CD4-positive, alpha-beta T cell treated with Interleukin-15 for 4 hours (primary cell): Measurements from ENCODE around the gene SDHD.
"Not testable (repeated sequence)": the region's sequence is repeated elsewhere in the genome, so short reads cannot be mapped to it uniquely, and the experiment has no call there.

ENCODE experiments used
- DNase-seq: peaks from one replicate; pipeline ENCODE4 v3.0.0-alpha.2; 2020; ENCODE audit warnings: low spot score

SDHD gene

DNA sequence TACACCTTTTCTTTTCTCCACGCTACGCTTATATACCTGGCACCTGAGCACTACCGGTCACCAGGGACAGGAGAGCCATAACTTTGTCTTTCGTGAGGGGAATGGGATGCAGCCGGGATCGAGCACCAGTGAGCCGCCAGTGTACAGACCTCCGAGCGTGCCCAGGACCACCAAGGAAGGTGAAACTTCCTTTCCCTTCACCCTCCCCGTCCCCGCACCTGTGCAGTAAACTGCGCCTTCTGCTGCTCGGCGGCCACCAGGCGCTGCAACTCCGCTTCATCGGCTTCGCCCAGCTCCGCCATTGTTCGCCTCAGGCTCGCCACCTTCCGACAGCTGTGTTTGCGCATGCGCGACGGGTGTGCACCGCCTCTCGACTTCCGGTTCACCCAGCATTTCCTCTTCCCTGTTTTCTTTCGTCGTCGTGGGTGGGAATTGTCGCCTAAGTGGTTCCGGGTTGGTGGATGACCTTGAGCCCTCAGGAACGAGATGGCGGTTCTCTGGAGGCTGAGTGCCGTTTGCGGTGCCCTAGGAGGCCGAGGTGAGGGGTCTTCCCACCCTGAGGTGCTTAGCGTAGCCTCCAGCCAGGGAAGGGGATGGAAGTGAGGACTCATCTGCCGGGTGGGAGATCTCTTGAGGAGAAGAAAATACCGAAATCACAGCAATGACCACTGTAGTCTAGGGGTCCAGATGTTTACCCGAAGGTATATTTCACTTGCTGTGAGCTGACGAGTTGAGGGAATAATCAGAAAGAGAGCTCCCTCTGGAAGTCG is at the start of gene SDHD, which contains the start of gene TIMM8B:
Gene SDHD (plus strand): TSS at position 452 of the 770 bp plus-strand sequence. CDS start 35 bp downstream, at position 487.
Gene TIMM8B (minus strand): TSS at position 335 of the 770 bp plus-strand sequence. CDS start 33 bp downstream, at position 302.
- DNase-seq: peak; percentile 97

DNA sequence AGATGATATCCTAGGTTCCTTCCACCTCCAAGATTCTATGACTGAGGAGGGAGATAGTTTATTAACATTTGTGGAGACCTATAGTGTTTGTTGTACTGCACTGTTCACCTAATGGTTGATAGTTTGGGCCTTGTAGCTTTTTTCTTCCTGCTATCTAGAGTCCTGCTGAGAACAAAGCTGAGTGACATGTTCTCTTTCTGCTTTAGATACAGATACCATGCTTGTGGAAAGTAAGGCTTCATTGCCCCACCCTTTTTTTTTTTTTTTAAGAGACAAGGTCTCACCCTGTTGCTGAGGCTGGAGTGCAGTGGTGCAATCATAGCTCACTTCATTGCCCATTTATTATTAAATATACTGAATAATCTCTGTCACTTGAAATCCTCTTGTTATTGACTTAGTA is 49.1 kb upstream of the SDHD start:
- no peak for DNase-seq

DNA sequence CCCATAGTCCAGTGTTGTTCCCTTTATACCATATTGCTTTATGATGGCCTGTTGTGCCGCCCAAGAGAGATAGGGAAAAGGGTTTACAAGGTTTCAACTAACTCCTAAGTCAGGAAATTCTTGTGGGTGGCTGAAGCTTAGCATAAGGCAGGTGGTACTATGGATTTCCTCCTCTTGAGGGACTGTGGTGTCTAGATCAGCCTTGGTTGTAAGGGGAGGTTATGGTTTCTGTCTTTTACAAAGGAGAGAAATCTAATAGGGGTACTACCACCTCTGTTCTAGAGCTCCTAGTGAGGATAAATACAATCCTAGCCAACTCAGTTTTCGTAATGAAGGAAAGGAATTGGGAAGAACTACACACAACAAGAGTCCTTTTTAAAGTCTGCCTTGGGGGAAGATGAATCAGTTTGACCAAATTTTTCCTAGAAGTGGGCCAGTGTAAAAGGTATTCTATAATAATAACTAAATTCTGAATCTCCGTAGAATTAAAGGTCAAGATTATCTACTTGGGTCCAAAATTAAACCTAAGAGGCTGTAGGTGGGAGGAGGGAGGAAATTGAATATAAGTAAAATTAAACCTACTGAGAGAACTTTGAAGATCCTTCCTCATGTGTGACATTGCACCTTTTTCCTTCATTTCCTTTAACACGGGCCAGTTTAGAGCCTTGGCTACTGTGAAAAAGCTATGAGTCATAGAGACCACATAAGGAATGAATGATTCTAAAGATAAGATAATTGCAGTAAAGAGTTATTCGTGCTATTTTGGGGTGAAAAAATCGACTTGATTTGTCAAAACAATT is 44.3 kb upstream of the SDHD start:
- no peak for DNase-seq

DNA sequence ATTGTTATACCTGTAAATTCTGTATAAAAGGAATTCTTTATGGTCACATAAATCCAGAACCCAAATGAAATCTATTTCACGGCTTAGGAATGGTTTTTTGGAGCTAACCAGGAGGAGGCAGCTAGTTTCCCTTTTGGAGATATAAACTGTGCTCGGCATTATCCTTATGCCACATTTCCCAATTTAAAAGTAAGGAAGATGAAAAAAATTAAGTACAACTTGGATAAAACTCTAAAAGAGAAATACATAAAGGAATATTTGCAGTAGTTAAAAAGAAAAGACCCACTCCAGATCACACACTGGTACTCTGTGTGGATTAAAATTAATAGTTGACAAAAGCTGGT is 43.7 kb upstream of the SDHD start:
- DNase-seq: no peak

DNA sequence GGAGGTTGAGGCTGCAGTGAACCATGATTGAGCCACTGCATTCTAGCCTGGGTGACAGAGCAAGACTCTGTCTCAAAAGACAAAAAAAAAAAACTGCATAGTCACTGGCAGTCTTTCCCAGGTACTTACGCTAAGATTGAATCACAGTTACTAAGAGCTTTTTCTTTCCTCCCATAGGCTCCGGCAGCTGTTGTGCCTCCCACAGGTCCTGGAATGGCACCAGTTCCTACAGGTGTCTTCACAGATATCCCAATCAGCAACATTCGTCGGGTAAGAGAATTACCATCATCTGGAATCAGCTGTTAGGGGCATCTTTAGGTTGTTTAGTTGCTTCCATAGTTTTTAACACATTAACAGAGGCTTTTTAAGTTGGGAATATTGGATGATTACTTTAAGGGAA is 41.7 kb upstream of the SDHD start:
- no peak for DNase-seq

DNA sequence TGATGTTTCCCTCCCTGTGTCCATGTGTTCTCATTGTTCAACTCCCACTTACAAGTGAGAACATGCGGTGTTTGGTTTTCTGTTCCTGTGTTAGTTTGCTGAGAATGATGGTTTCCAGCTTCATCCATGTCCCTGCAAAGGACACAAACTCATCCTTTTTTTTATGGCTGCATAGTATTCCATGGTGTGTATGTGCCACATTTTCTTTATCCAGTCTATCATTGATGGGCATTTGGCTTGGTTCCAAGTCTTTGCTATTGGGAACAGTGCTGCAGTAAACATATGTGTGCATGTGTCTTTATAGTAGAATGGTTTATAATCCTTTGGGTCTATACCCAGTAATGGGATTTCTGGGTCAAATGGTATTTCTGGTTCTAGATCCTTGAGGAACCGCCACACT is 40.0 kb upstream of the SDHD start:
- not testable (repeated sequence) for DNase-seq

DNA sequence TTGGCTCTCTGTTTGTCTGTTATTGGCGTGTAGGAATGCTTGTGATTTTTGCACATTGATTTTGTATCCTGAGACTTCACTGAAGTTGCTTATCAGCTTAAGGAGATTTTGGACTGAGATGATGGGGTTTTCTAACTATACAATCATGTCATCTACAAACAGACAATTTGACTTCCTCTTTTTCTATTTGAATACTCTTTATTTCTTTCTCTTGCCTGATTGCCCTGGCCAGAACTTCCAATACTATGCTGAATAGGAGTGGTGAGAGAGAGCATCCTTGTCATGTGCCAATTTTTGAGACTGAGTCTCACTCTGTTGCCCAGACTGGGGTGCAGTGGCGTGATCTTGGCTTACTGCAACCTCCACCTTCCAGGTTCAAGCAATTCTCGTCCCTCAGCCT is 38.4 kb upstream of the SDHD start:
- DNase-seq: not testable (repeated sequence)

DNA sequence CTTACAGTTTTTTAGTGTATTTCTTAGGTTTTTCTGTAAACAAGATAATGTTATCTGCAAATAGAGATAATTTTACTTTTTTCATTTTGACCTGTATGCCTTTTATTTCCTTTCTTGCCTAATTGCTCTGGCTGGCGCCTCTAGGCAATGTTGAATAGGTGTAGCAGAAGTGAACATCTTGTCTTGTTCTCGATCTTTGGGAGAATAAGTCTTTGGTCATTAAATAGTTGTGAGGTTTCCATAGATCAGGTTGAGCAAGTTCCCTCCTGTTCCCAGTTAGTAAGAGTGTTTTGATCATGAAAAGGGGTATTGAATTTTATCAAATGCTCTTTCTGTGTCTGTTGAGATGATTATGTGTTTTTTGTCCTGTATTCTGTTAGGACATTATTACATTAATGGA is 36.9 kb upstream of the SDHD start:
- DNase-seq: no peak

DNA sequence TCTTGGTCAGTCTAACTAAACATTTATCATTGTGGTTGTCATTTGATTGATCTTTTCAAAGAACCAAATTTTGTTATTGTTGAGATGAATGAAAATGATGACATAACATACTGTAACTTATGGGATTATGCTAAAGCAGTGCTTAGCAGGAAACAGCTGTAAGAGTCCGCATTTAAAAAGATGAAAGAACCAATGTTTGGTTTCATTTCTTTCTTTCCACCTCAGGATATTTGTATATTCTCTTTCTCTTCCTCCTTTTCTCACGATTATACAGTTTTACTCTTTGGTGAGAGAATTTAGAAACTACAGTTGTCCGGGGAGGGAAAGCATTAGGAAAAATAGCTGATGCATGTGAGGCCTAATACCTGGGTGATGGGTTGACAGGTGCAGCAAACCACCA is 36.0 kb upstream of the SDHD start:
- DNase-seq: no peak

DNA sequence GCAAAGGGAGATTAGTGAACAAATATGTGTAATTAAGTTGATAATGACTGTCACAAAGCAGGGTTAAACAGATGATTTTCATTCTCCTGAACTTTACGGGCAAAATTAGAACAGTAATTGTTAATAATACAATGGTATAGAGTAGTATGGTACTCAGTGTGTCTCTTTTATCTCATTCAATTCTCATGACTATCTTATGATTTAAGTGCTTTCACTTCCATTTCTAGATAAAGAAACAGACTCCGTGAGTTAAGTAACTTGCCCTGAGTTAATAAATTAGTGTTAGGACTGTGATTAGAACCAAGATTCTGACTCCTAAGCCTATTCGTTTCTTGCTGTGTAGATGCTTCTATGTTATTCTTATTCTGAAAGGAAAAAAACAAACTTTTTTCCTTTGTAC is 34.9 kb upstream of the SDHD start:
- DNase-seq: no peak

DNA sequence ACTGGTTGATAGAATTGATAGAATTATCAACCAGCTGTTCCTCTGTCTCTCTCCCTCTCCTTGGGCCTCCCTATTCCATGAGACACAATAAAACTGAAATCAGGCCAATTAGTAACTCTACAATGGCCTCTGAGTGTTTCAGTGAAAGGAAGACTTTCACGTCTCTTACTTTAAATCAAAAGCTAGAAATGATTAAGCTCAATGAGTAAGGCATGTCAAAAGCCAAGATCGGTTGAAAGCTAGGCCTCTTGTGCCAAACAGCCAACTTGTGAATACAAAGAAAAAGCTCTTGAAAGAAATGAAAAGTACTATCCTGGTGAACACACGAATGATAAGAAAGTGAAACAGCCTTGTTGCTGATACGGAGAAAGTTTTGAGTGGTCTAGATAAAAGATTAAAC is 29.5 kb upstream of the SDHD start:
- no peak for DNase-seq

DNA sequence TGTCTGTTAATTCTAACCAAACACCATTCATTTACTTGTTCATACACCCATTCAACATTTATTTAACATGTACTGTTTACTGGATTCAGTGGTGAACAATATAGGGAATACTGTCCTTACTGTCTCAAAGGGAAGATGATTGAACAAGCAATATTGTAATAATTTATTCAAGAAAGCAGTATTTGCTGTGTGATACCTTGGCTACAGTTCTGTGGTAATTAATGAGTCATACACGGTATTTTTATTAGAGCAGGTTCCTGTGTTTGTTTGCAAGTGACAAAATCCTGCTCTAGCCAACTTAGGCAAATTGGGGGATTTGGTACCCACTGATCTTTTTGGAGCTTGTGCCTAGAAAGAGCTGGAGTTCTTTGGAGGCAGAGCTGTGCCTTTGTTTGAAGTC is 28.6 kb upstream of the SDHD start:
- no peak for DNase-seq

DNA sequence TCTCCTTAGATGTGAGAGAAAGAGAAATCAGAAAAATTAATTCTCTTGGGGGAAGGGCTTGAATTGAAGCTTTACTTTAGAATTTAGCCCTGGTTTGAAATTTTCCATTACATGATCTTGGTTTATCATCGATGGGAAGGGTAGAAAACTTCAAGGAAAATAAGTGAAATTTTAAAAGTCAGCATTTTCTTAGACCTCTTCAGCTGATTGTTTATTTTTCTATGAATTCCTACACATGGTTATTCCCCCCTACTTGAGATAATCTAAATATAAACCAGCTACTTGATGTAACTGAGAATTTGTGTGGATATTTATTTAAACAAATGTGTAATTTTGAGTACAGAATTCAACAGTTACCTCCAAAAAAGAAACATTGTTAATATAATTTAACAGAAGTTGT is 23.8 kb upstream of the SDHD start:
- DNase-seq: no peak

DNA sequence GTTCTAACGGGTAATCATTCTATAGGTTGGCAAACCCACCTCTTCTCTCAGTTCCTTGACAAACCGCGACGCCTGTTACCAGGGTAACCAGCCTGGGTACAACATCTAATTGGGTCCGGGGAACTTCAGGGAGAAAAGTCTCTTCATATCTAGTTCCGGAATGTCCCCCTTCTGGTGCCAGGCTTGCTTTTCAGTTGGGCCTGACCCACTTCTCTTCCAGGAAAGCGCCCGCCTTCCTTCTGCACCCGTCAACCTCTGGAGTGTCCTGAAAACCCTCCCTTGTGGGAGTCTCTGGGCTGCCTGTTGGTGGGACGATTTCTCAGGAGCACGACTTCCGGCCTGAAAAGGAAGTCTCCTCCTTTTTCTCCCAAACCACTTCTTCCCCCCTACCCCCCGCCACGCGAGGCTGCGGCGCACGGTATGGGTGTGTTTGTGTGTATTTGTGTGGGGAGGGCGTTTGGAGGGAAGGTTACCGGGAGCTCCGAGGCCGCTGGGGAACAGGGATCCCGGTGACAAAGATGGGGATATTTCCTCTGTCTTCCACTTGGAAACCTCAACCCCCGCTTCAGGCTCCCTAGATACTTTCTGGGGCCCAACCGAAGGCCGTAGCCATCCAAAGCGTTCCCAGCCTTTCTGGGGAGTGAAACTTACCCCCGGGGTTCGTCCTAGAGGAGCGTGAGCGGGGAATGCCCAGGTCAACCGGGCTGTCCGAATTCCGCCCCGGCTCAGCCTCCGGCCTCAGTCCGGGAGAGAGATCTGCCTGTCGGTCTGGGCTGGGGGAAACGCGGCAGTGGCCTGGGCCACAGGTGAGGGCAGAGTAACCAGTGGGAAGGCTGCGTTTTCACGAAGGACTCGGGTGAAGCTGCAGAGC is 12.5 kb upstream of the SDHD start, which contains the start of the genes NKAPD1 and PIH1D2:
Gene NKAPD1 (plus strand): TSS at position 359 of the 871 bp plus-strand sequence. CDS start 1,276 bp downstream, outside the sequence.
Gene PIH1D2 (minus strand): TSS at position 77 of the 871 bp plus-strand sequence. CDS start 843 bp downstream, outside the sequence.
- DNase-seq: peak; percentile 87

DNA sequence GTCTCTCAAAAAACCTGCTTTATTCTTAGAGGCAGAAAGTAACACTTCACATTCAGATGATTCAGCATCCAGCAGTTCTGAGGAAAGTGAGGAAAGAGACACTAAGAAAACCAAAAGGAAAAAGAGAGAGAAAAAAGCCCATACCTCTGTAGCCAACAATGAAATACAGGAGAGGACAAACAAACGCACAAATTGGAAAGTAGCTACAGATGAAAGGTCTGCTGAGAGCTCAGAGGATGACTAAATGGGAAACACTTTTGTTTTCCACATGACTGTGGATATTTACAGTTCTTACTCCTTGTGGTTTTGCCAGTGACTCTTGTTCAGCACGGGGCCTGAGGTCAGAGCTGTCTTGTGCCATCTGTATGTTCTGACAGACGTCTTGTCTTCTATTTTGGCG is 3.9 kb upstream of the SDHD start:
- no peak for DNase-seq

DNA sequence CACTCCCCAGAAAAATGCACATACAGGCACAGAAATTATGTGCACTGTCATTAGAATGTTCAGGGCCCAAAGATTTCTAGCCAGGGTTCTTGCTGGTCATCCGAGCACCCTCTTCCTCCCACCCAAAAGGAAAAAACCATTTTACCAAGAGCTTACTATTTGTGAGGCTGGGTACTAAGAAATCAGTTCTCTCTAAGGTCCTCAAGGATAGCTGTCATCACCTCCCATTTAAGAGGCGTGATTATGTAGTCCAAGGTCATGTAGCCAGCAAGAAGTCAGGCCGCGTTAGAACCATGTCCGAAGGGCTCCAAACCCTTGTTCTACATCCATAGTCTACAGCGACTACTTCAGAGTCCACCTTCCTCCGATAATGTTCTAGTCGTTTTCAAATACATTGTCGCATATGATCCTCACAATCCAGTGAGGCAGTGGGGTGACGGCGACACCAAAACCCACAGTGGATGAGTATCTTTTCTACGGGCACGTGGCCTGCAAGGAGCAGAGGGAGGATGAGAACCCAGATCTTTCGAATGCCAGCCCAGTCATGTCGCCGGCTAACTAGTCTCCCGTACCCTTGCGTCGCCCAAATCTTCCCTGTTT is 751 bp upstream of the SDHD start:
- peak; percentile 15 for DNase-seq

DNA sequence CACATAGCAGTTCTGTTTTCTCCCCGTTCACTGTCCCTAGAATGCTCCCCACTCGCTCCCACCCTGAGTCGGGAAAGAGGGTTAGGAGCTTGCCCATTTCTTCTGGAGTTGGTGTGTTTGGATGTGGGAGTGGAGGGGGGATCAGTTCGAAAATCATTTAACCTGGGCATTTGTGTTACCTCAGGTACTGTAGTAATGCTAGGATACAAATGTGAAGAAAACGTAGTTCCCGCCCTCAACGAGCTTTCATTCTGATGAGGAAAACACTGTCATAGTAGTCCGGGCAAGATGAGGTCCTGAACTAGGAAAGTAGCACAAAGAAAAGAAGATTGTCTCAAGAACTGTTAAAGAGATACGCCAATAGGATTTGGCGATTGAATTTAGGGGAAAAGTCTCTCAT is 539 bp downstream of the SDHD start:
- no peak for DNase-seq

DNA sequence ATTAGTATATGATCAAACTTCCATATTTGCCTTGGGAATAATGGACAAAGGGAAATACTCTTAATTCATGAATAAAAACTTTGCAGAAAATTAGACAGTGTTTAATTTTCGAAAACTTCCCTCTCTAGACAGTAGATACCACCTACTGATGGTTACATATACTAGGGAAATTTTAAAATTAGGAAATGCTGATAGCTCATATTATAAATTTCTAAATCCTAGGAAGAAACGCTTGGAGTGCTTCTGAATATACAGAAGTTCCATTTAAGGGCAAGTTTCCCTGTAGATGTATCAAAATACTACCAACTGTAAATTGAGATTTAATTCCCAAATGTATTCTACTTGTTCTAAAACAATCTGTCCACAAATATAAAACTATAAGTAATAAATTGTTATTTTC is 8.6 kb downstream of the SDHD start:
- not testable (repeated sequence) for DNase-seq

DNA sequence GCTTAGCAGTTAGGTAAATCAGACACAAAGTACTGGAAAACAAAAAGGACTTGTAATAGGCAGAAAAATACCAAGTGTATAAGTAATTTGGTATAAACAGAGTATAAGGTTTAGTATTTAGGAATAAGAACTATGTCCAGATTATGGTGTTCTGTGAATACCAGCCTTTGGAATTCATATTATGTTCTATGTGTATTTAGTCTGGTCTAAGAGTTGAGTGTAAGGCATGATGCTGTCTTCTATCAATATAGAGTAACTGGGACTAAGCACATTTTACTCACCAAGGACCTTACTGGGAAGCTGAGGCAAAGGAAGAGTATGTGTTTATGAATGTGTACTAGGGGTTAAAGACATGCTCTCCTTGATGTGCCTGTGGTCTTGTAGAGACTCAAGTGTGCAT is 9.5 kb downstream of the SDHD start:
- no peak for DNase-seq

DNA sequence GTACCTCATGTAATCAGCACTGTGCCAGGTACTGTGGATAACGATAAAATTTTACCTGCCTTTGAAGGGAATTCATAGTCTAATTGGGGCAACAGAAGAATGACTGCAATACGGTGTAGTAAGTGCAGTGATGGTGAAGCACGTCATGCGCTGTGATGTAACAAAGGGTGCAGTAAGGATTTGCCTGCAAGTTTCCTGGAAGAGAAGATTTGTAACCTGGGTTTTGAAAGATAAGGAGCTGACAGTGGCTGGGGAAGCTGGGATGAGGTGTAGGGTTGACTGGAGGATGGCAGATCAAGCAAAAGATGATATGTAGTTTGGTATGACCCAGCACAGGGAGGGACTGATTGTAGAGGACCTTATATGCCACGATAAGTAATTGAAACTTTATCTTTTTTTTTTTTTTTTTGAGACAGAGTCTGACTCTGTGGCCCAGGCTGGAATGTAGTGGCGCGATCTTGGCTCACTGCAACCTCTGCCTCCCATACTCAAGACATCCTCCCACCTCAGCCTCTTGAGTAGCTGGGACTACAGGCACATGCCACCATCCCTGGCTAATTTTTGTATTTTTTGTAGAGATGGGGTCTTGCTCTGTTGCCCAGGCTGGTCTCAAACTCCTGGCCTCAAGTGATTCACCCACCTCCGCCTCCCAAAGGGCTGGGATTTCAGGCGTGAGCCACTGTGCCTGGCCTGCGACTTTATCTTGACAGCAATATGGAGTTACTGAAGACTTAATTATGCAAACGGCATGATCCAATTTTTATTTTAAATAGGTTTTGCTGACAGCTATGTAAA is 11.3 kb downstream of the SDHD start:
- no peak for DNase-seq

DNA sequence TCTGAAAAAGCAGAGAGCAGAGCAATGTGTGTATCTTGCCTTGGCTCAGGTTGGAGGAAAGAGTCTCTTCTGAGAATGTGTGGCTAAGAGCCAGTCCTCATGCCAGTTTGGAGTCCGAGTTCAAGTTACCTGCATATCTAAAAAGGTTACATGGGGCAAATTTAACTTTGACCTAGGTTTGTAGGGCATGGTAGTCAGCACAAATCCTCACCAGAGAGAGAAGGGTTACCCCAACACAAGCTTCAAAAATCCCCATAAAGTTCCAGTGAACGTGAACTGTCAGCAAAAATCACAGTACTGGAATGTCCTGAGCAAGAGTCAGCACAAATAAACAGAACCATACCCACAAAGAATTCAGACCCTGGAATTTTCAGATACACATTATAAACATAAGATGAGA is 13.8 kb downstream of the SDHD start:
- DNase-seq: no peak
